ENCODE results near the gene CALML5.

DNA sequence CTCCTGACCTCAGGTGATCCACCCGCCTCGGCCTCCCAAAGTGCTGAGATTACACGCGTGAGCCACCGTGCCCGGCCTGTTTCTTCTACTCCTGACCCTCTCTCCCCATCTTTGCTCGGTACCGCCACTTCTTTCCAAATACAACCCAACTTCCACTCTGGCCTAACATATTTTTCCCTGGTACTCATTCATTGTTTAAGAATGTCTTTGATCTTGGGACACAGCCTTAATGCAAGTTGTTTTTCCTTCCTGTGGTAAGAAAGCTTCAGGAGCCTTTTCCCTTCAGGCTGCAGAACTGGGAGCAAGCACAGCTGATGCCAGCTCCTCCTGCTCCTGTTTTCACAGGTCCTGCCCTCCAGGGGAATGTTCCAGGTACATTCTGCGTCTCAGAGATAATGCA is 39.1 kb upstream of the CALML5 start:
- TF ChIP-seq CTCF (conservative IDR thresholded peaks at IDR 0.05; ENCODE audit: low read length): no peak
- TF ChIP-seq EZH2phosphoT487 (IDR thresholded peaks at IDR 0.05; ENCODE audit: borderline replicate concordance): no peak
